Suppressor macrophage treated with lipopolysaccharide for 1 hour (primary cell): Measurements from ENCODE around the gene YBX3.

ENCODE experiments used
- DNase-seq, 3 donors: peaks; one replicate each; pipeline ENCODE4 v3.0.0-alpha.2; 2020 to 2022

Gene YBX3

GRCh38 chr12:10668526-10668925 is 54.6 kb downstream of the YBX3 start:
- no peak for DNase-seq

- DNase-seq, result no peak
Observed at GRCh38 chr12:10667581-10667980, 55.5 kb downstream of the YBX3 start.

GRCh38 chr12:10664499-10664898 is 58.6 kb downstream of the YBX3 start:
- DNase-seq, result no peak

DNA sequence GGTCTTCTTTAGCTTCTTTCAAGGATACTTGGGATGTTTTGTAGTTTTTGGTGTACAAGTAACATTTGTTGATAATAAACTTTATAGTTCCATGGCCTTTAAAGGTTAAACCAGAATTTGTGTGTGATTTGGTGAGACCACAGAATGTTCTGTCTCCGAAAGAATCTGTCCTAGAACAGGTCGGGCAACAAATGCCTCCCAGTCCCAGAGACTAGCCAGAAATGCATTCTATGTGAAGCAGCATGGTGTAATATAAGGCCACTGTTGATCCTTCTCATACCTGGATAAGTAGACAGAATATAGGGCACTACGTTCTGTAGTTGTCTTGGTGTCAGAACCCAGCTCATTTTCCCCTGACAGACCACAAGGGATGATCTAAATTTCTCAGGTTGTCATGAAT is 59.3 kb downstream of the YBX3 start:
- DNase-seq, result no peak

DNA sequence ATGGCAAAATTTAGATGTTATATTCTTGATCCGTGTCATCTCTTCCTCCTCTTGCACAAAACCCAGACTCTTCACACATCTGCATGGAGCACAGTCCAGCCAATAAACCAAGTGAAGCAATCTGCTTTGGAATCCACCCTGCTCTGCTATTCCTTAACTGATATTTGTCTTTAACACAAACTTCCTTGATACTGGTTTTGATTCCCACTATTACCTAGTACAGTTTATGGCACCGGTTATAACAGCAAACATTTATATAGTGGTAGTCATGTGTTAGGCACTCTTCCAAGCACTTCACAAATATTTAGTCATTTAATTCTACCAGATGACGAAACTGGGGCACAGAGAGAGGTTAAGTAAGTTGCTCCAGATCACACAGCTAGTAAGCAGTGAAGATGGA is 61.8 kb downstream of the YBX3 start:
- DNase-seq, result no peak

DNA sequence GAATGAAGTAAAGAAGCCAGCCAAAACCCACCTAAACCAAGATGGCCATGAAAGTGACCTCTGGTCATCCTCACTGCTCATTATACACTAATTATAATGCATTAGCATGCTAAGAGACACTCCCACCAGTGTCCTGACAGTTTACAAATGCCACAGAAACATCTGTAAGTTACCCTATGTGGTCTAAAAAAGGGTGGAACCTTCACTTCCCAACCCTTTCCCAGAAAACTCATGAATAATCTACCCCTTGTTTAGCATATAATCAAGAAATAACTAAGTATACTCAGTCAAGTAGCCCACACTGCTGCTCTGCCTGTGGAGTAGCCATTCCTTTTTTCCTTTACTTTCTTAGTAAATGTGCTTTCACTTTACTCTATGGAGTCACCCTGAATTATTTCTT is 69.1 kb downstream of the YBX3 start:
- DNase-seq, result no peak

DNA sequence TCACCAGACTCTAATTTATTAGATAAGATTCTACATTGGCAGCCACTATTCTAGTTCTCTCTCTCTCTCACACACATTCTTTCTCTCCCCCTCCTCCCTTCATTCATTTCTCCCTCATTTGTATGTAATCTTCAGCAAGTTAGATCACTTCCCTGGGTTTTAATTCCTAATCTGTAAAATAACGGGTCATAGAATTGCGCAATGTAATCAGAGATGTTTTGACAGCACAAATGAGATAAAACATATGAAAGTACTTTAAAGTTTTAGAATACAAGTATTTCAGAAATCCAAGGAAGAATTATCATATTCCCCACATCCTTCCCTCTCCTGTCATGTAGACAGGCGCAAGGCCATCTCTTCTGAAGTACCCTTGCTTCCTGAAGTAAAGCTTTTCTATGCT is 70.9 kb downstream of the YBX3 start:
- no peak for DNase-seq
